CD4-positive, alpha-beta T cell treated with Interleukin-2 at 100 ng/mL for 4 hours (primary cell): Measurements from ENCODE around the gene UBQLN1.
"Not testable (repeated sequence)": the region's sequence is repeated elsewhere in the genome, so short reads cannot be mapped to it uniquely, and the experiment has no call there.

ENCODE experiments used
- DNase-seq: peaks from one replicate; pipeline ENCODE4 v3.0.0-alpha.2; 2020; ENCODE audit warnings: low spot score

UBQLN1 gene

GRCh38 chr9:83707768-83708514 lies at the start of gene UBQLN1:
Gene UBQLN1 (minus strand): TSS chr9:83707958. CDS start chr9:83707679, 279 bp downstream.
- peak; percentile 90 for DNase-seq

- no peak for DNase-seq
Measured at GRCh38 chr9:83754383-83754977, 46.7 kb upstream of the UBQLN1 start.

- no peak for DNase-seq
Measured at GRCh38 chr9:83749706-83750105, 41.9 kb upstream of the UBQLN1 start.

GRCh38 chr9:83744206-83744605 lies 36.4 kb upstream of the UBQLN1 start:
- no peak for DNase-seq

GRCh38 chr9:83733739-83734138 lies 26.0 kb upstream of the UBQLN1 start:
- no peak for DNase-seq

- not testable (repeated sequence) for DNase-seq
Measured at GRCh38 chr9:83728591-83729368, 21.0 kb upstream of the UBQLN1 start.

GRCh38 chr9:83724436-83724835 lies 16.7 kb upstream of the UBQLN1 start:
- DNase-seq = no peak

GRCh38 chr9:83722726-83723495 lies 15.2 kb upstream of the UBQLN1 start:
- DNase-seq = no peak

- DNase-seq = no peak
Measured at GRCh38 chr9:83721509-83721908, 13.8 kb upstream of the UBQLN1 start.

- no peak for DNase-seq
Measured at GRCh38 chr9:83715794-83716193, 8.0 kb upstream of the UBQLN1 start.

- no peak for DNase-seq
Measured at GRCh38 chr9:83715221-83715620, 7.5 kb upstream of the UBQLN1 start.

- peak; percentile 24 for DNase-seq
Measured at GRCh38 chr9:83714329-83714728, 6.6 kb upstream of the UBQLN1 start.

- DNase-seq = peak; percentile 58
Measured at GRCh38 chr9:83708515-83709158, 879 bp upstream of the UBQLN1 start.

GRCh38 chr9:83707518-83707767 lies 315 bp downstream of the UBQLN1 start:
- DNase-seq = no peak

- peak; percentile 59 for DNase-seq
Measured at GRCh38 chr9:83706676-83707517, 861 bp downstream of the UBQLN1 start.

GRCh38 chr9:83705219-83705651 lies 2.5 kb downstream of the UBQLN1 start:
- peak; percentile 5 for DNase-seq

GRCh38 chr9:83701769-83702168 lies 6.0 kb downstream of the UBQLN1 start:
- DNase-seq = no peak

GRCh38 chr9:83701286-83701685 lies 6.5 kb downstream of the UBQLN1 start:
- DNase-seq = no peak

- no peak for DNase-seq
Measured at GRCh38 chr9:83699615-83700014, 8.1 kb downstream of the UBQLN1 start.

GRCh38 chr9:83698976-83699585 lies 8.7 kb downstream of the UBQLN1 start:
- no peak for DNase-seq

- no peak for DNase-seq
Measured at GRCh38 chr9:83691492-83691891, 16.3 kb downstream of the UBQLN1 start.
